Effector CD8-positive, alpha-beta T cell (primary cell): ENCODE measurements around the gene AKT3.

Source experiments
- DNase-seq: peaks from one replicate; lab custom pipeline; 2025; lab: John Stamatoyannopoulos, UW

AKT3 gene

GRCh38 chr1:243488459-243489157 is 361.4 kb downstream of the AKT3 start:
- DNase-seq, result no peak

- DNase-seq, result no peak
Measured at GRCh38 chr1:243487649-243488227, 362.3 kb downstream of the AKT3 start.

GRCh38 chr1:243487036-243487648 is 362.9 kb downstream of the AKT3 start:
- no peak for DNase-seq

- no peak for DNase-seq
Measured at GRCh38 chr1:243483952-243484351, 366.1 kb downstream of the AKT3 start.

- no peak for DNase-seq
Measured at GRCh38 chr1:243483071-243483771, 366.8 kb downstream of the AKT3 start.

- DNase-seq, result no peak
Measured at GRCh38 chr1:243482141-243483022, 367.7 kb downstream of the AKT3 start.

- DNase-seq, result no peak
Measured at GRCh38 chr1:243481101-243481500, 368.9 kb downstream of the AKT3 start.

- DNase-seq, result no peak
Measured at GRCh38 chr1:243477731-243478290, 372.2 kb downstream of the AKT3 start.

GRCh38 chr1:243475966-243476365 is 374.1 kb downstream of the AKT3 start:
- DNase-seq, result no peak

- DNase-seq, result no peak
Measured at GRCh38 chr1:243474906-243475305, 375.1 kb downstream of the AKT3 start.

- DNase-seq, result no peak
Measured at GRCh38 chr1:243474136-243474881, 375.7 kb downstream of the AKT3 start.

GRCh38 chr1:243473227-243474135 is 376.6 kb downstream of the AKT3 start:
- no peak for DNase-seq

- DNase-seq, result no peak
Measured at GRCh38 chr1:243471754-243472745, 378.0 kb downstream of the AKT3 start.

GRCh38 chr1:243471026-243471685 is 378.9 kb downstream of the AKT3 start:
- no peak for DNase-seq

- no peak for DNase-seq
Measured at GRCh38 chr1:243470502-243470901, 379.5 kb downstream of the AKT3 start.

- DNase-seq, result no peak
Measured at GRCh38 chr1:243469497-243469896, 380.5 kb downstream of the AKT3 start.

GRCh38 chr1:243465738-243466137 is 384.3 kb downstream of the AKT3 start:
- no peak for DNase-seq

- no peak for DNase-seq
Measured at GRCh38 chr1:243465081-243465480, 385.0 kb downstream of the AKT3 start.
